ENCODE measurements around the gene CES4A. TPM values are rescaled to one million over a fixed set of nuclear protein-coding genes. Genes with fewer than 3 reads are reported as not detected.

CES4A gene
- total RNA-seq, 1 experiment from 2014 or later, result 0.61 TPM

GRCh38 chr16:66958857-66959703 is 29.3 kb upstream of the CES4A start:
- Mint-ChIP-seq H3K4me3 (no peak overlapping the region), H3K4me1 (peaks cover 9% of the 10 kb centered on the region), H3K9me3 (no peaks in the 10 kb centered on the region), H3K27me3 (ENCODE audit: low read depth) (peaks cover 8% of the 10 kb centered on the region; the same call in 1 of the 2 replicates), H3K36me3 (no peaks in the 10 kb centered on the region), H3K27ac (no peak overlapping the region)
- TF ChIP-seq, protein P1, sequence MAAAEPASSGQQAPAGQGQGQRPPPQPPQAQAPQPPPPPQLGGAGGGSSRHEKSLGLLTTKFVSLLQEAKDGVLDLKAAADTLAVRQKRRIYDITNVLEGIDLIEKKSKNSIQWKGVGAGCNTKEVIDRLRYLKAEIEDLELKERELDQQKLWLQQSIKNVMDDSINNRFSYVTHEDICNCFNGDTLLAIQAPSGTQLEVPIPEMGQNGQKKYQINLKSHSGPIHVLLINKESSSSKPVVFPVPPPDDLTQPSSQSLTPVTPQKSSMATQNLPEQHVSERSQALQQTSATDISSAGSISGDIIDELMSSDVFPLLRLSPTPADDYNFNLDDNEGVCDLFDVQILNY (CRISPR knock-in tag; IDR thresholded peaks at IDR 0.05), result no peak
- TF ChIP-seq CREM (CRISPR knock-in tag; IDR thresholded peaks at IDR 0.05), result no peak
- TF ChIP-seq PRRX2 (CRISPR knock-in tag; IDR thresholded peaks at IDR 0.05), result no peak
- TF ChIP-seq ZMAT4 (CRISPR knock-in tag; IDR thresholded peaks at IDR 0.05), result no peak
- TF ChIP-seq, protein P2, sequence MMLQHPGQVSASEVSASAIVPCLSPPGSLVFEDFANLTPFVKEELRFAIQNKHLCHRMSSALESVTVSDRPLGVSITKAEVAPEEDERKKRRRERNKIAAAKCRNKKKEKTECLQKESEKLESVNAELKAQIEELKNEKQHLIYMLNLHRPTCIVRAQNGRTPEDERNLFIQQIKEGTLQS (CRISPR knock-in tag; conservative IDR thresholded peaks at IDR 0.05), result no peak
- no peak for TF ChIP-seq FOXJ3 (CRISPR knock-in tag; IDR thresholded peaks at IDR 0.05; ENCODE audit: borderline replicate concordance)
- TF ChIP-seq, protein P3, sequence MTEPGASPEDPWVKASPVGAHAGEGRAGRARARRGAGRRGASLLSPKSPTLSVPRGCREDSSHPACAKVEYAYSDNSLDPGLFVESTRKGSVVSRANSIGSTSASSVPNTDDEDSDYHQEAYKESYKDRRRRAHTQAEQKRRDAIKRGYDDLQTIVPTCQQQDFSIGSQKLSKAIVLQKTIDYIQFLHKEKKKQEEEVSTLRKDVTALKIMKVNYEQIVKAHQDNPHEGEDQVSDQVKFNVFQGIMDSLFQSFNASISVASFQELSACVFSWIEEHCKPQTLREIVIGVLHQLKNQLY (CRISPR knock-in tag; IDR thresholded peaks at IDR 0.05), result no peak
- no peak for TF ChIP-seq ATF2 (CRISPR knock-in tag; IDR thresholded peaks at IDR 0.05; ENCODE audit: borderline replicate concordance, low read depth)
- TF ChIP-seq JUN (CRISPR knock-in tag; IDR thresholded peaks at IDR 0.05), result no peak
- TF ChIP-seq, protein P4, sequence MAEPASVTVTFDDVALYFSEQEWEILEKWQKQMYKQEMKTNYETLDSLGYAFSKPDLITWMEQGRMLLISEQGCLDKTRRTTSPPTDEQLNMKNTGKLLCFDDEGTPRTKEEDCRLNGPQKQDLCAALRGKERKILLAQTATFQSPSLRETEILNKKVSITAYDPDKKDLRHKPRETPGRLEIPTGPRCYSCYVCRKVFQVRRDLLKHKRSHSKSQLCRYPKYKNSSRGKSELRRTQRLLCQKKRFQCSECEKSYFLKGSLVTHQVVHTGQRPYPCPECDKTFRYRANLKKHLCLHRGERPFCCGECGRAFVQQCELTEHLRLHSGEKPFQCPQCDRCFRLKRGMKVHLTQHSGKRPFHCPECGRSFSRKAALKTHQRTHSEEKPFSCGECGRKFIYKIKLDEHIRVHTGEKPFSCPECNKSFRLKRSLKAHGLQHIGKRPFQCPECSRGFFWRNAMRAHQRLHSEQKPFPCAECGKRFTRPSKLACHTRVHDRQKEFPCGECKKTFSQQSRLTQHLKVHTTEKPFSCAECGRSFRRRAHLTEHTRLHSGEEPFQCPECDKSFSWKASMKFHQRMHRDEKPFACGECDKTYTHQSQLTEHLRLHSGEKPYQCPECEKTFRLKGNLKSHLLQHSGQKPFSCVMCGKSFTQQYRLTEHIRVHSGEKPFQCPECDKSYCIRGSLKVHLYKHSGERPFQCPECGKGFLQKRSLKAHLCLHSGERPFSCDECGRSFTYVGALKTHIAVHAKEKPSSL (CRISPR knock-in tag; conservative IDR thresholded peaks at IDR 0.05), result no peak
- TF ChIP-seq, protein P5, sequence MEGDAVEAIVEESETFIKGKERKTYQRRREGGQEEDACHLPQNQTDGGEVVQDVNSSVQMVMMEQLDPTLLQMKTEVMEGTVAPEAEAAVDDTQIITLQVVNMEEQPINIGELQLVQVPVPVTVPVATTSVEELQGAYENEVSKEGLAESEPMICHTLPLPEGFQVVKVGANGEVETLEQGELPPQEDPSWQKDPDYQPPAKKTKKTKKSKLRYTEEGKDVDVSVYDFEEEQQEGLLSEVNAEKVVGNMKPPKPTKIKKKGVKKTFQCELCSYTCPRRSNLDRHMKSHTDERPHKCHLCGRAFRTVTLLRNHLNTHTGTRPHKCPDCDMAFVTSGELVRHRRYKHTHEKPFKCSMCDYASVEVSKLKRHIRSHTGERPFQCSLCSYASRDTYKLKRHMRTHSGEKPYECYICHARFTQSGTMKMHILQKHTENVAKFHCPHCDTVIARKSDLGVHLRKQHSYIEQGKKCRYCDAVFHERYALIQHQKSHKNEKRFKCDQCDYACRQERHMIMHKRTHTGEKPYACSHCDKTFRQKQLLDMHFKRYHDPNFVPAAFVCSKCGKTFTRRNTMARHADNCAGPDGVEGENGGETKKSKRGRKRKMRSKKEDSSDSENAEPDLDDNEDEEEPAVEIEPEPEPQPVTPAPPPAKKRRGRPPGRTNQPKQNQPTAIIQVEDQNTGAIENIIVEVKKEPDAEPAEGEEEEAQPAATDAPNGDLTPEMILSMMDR (IDR thresholded peaks at IDR 0.05), result no peak
- no peak for TF ChIP-seq SMAD4 (CRISPR knock-in tag; IDR thresholded peaks at IDR 0.05)
- TF ChIP-seq ZNF423 (CRISPR knock-in tag; IDR thresholded peaks at IDR 0.05), result no peak
- ChIA-PET POLR2A (no interaction called here), CTCF (interaction anchor here (0.8 to 5.3 kb wide), 16 partner anchors 11 to 240 kb away, joined by 3 to 51 read pairs (median 16); partner anchors contain the start of genes B3GNT9, CDH16, ELMO3 and NOL3)
- DNase-seq (ENCODE audit: low spot score), result no peak
- no peak for ATAC-seq

DNA sequence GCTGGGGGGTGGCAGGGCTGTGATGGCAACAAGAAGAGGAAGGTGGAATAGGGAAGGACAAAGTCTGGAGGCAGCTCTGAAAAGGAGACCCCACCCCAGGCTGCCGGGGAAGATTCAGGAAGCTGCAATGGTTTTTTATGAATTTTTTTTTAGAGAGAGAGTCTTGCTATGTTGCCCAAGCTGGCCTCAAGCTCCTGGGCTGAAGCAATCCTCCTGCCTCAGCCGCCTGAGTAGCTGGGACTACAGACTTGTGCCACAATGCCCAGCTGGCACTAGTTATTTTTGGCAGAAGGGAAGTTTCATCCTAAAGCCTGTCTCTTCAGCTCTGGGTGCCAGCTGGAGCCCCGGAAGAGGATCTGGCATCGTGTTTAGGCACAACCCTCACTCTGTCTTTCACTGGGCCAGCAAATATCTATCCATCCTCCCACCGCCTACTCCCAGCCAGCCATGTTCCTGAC is 28.7 kb upstream of the CES4A start:
- Mint-ChIP-seq H3K36me3 (no peaks in the 10 kb centered on the region), H3K4me3 (no peak overlapping the region), H3K9me3 (no peaks in the 10 kb centered on the region), H3K27ac (no peak overlapping the region), H3K4me1 (peaks cover 9% of the 10 kb centered on the region), H3K27me3 (ENCODE audit: low read depth) (peaks cover 8% of the 10 kb centered on the region; the same call in 1 of the 2 replicates)
- ATAC-seq (no peak), DNase-seq (ENCODE audit: low spot score) (no peak)
- POLR2A ChIA-PET, result no interaction called here
- CTCF ChIA-PET, result interaction anchor here (0.8 to 5.3 kb wide), 19 partner anchors 10 to 433 kb away, joined by 3 to 51 read pairs (median 8); partner anchors contain the start of genes B3GNT9, CDH16, ELMO3 and NOL3
- TF ChIP-seq TCF7 (CRISPR knock-in tag; IDR thresholded peaks at IDR 0.05; ENCODE audit: low read depth) (no peak), EMX1 (CRISPR knock-in tag; IDR thresholded peaks at IDR 0.05) (no peak), FOXK1 (CRISPR knock-in tag; IDR thresholded peaks at IDR 0.05) (no peak), JUN (CRISPR knock-in tag; IDR thresholded peaks at IDR 0.05) (no peak), FOXP4 (CRISPR knock-in tag; IDR thresholded peaks at IDR 0.05) (no peak), KAT7 (CRISPR knock-in tag; IDR thresholded peaks at IDR 0.05; ENCODE audit: borderline replicate concordance) (no peak), ZNF396 (CRISPR knock-in tag; IDR thresholded peaks at IDR 0.05; ENCODE audit: borderline replicate concordance) (no peak), ZNF138 (CRISPR knock-in tag; conservative IDR thresholded peaks at IDR 0.05) (no peak), NFE2L1 (CRISPR knock-in tag; IDR thresholded peaks at IDR 0.05) (no peak)
- TF ChIP-seq, protein P5 (IDR thresholded peaks at IDR 0.05), result no peak

All from WTC11 (cell line).